Measurements from ENCODE around the gene SMIM30. TPM values are rescaled to one million over a fixed set of nuclear protein-coding genes. Genes with fewer than 3 reads are reported as not detected.
A peak's percentile ranks its signal among the peaks of the same experiment; 100 is the strongest.

SMIM30 gene
- total and polyA plus RNA-seq, 2 experiments from 2014 or later: 74.0 to 92.0 TPM

- Histone ChIP-seq H2AFZ (no peak overlapping the region), H3K36me3 (replicated peaks; ENCODE audit: insufficient read depth, low read depth) (no peaks in the 10 kb centered on the region), H4K20me1 (ENCODE audit: insufficient read depth, poor library complexity, severe bottlenecking) (no peaks in the 10 kb centered on the region), H3K4me3 (no peak overlapping the region), H3K27ac (no peak overlapping the region), H3K9me3 (ENCODE audit: low read depth) (no peaks in the 10 kb centered on the region), H3K4me2 (no peak overlapping the region), H3K27me3 (peaks cover 7% of the 10 kb centered on the region), H3K4me1 (ENCODE audit: insufficient read depth) (no peaks in the 10 kb centered on the region), H3K9me2 (replicated peaks; ENCODE audit: insufficient read depth) (no peaks in the 10 kb centered on the region), H3K79me2 (no peaks in the 10 kb centered on the region)
- 85% methylated on average over 4 of the region's 4 CpGs for WGBS (ENCODE audit: low lambda C conversion rate, missing lambda C conversion rate)
- DNase-seq (ENCODE audit: low spot score): no peak
- TF ChIP-seq EZH2 (IDR thresholded peaks at IDR 0.05; ENCODE audit: borderline replicate concordance): no peak
- no peak for TF ChIP-seq EZH2phosphoT487 (IDR thresholded peaks at IDR 0.05; ENCODE audit: low read depth, severe bottlenecking, unreplicated experiment)
- TF ChIP-seq CTCF (IDR thresholded peaks at IDR 0.05; ENCODE audit: poor library complexity): no peak
Measured at GRCh38 chr7:113084496-113085172, 33.7 kb downstream of the SMIM30 start.

DNA sequence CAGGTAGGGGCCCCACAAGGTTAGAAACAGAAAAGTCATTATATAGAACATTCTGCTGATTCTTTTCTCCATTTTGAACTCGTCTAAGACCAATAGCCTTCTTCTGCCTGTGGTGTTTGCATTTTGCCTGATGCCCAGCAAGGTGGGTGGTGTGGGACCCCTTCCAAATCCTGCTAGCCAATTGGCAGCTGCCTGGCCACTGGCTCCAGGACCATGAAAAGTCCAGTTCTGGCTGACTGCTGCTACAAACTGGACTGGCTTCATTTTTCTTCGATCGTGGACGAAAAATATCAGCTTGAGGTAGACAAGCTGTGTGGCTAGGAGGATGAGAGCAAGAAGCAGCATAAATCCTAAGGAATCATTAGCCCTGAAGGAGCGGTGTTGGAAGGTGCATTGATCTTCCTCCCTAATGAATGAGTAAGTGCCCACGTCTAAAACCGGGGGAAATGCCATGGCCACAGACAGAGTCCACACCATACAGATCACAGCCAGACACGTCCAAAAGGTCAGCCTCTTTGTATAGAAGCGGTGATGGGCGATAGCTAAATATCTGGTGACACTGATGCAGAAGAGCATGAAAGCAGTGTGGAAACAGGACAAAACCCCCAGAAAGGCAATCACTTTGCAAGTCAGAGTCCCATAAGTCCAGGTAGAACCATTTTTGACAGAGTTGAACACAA lies 34.4 kb downstream of the SMIM30 start:
- H3K79me2 ChIP-seq: no peaks in the 10 kb centered on the region
- H3K27ac ChIP-seq: no peak overlapping the region
- H4K20me1 ChIP-seq (ENCODE audit: insufficient read depth, poor library complexity, severe bottlenecking): no peaks in the 10 kb centered on the region
- no peak overlapping the region for H3K4me2 ChIP-seq
- no peak overlapping the region for H2AFZ ChIP-seq
- no peaks in the 10 kb centered on the region for H3K9me2 ChIP-seq (replicated peaks; ENCODE audit: insufficient read depth)
- no peaks in the 10 kb centered on the region for H3K9me3 ChIP-seq (ENCODE audit: low read depth)
- H3K4me1 ChIP-seq (ENCODE audit: insufficient read depth): no peaks in the 10 kb centered on the region
- peaks cover 7% of the 10 kb centered on the region for H3K27me3 ChIP-seq
- no peak for TF ChIP-seq EZH2phosphoT487 (IDR thresholded peaks at IDR 0.05; ENCODE audit: low read depth, severe bottlenecking, unreplicated experiment)
- no peak for TF ChIP-seq EZH2 (IDR thresholded peaks at IDR 0.05; ENCODE audit: borderline replicate concordance)
- no peak for TF ChIP-seq CTCF (IDR thresholded peaks at IDR 0.05; ENCODE audit: poor library complexity)
- no peak for DNase-seq (ENCODE audit: low spot score)
- H3K36me3 ChIP-seq (replicated peaks; ENCODE audit: insufficient read depth, low read depth): no peaks in the 10 kb centered on the region
- 87% methylated on average over 10 of the region's 10 CpGs for WGBS (ENCODE audit: low lambda C conversion rate, missing lambda C conversion rate)
- no peak overlapping the region for H3K4me3 ChIP-seq

DNA sequence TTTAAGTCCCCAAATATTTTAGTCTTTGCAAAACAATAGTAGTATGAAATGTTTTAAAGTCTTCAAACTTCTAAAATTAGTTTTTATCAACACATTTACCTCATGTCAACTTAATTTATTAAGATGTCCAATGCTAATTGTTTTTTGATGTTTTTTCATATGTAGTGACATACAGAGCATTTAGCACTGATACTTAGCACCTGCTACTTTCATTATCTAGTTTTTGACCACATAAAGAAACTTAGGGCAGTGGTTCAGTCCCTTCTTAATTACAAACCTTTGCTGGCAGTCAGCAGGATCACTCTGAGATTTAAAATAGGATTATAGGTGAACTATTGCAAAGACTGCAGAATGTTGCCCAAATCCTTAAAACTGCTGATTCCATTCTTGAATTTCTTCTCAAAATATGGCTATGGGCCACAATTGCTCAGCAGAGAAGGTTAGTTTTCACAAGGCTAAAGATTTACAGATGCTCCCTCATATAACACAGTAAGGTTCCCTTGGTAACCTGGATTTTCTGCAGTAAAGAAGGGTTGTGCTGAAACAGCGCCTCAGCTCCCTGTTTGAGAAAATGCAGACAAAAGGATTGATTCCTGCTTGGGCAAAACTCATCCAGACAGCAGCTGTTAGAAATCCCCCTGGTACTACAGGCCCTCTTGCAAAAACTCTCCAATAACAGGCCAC lies 35.1 kb downstream of the SMIM30 start:
- Histone ChIP-seq H3K4me1 (ENCODE audit: insufficient read depth) (no peaks in the 10 kb centered on the region), H3K36me3 (replicated peaks; ENCODE audit: insufficient read depth, low read depth) (no peaks in the 10 kb centered on the region), H3K9me2 (replicated peaks; ENCODE audit: insufficient read depth) (no peaks in the 10 kb centered on the region), H3K79me2 (no peaks in the 10 kb centered on the region), H3K9me3 (ENCODE audit: low read depth) (no peaks in the 10 kb centered on the region), H4K20me1 (ENCODE audit: insufficient read depth, poor library complexity, severe bottlenecking) (no peaks in the 10 kb centered on the region), H3K4me3 (no peak overlapping the region), H3K27me3 (peaks cover 7% of the 10 kb centered on the region), H3K4me2 (no peak overlapping the region), H3K27ac (no peak overlapping the region), H2AFZ (no peak overlapping the region)
- DNase-seq (ENCODE audit: low spot score): peak; percentile 23
- TF ChIP-seq EZH2 (IDR thresholded peaks at IDR 0.05; ENCODE audit: borderline replicate concordance) (no peak), CTCF (IDR thresholded peaks at IDR 0.05; ENCODE audit: poor library complexity) (peak; percentile 7)
- WGBS (ENCODE audit: low lambda C conversion rate, missing lambda C conversion rate): 29% methylated on average over 1 of the region's 1 CpG

Measured in hepatocyte (in vitro differentiated cells).